ENCODE results near the gene PSRC1. TPM values are rescaled to one million over a fixed set of nuclear protein-coding genes. Genes with fewer than 3 reads are reported as not detected.
A peak's percentile ranks its signal among the peaks of the same experiment; 100 is the strongest.

PSRC1 gene
- polyA plus RNA-seq (2012; rRNA removed): 19.4 and 20.3 TPM in 2 replicates
- polyA plus RNA-seq (2012; cell fraction: cytosol; rRNA removed): 8.7 and 10.6 TPM in 2 replicates
- 69.0 and 95.3 TPM in 2 replicates for polyA plus RNA-seq (2012; cell fraction: nucleus; rRNA removed)

GRCh38 chr1:109282952-109283747 lies at the start of gene PSRC1:
Gene PSRC1, minus strand, starts transcription at chr1:109283145.
- Histone ChIP-seq H3F3A (replicated peaks; ENCODE audit: insufficient read depth) (peaks cover 10% of the 10 kb centered on the region), H2AFZ (ENCODE audit: low read depth) (peak within 1 kb of the TSS; percentile 86), H3K79me2 (ENCODE audit: insufficient read depth) (peaks cover 26% of the 10 kb centered on the region; the same call in 1 of the 2 replicates), H3K27ac (ENCODE audit: low read depth in 2 of 2, low read length in 1 of 2) (peak within 1 kb of the TSS; percentile 73 to 96), H3K9me2 (no peaks in the 10 kb centered on the region), H3K4me3 (ENCODE audit: low read depth in 2 of 2, low read length in 1 of 2) (peak within 1 kb of the TSS; percentile 69 to 84), H3K9ac (peak within 1 kb of the TSS; percentile 68), H3K27me3 (ENCODE audit: insufficient read depth) (no peaks in the 10 kb centered on the region), H4K20me1 (ENCODE audit: insufficient read depth) (no peaks in the 10 kb centered on the region), H3K9me3 (no peaks in the 10 kb centered on the region), H3K36me3 (replicated peaks in 1 of 2; ENCODE audit: control insufficient read depth in 1 of 2, insufficient read depth in 2 of 2, low read length in 1 of 2) (no peaks in the 10 kb centered on the region), H3K4me2 (peak within 1 kb of the TSS; percentile 82), H3K4me1 (ENCODE audit: control insufficient read depth in 1 of 2, insufficient read depth in 2 of 2, low read depth in 1 of 2, low read length in 1 of 2) (peaks cover 0 to 18% of the 10 kb centered on the region in 2 experiments; a peak in 1 of 4 replicates)
- WGBS (ENCODE audit: low lambda C conversion rate): 14% methylated on average over 15 of the region's 56 CpGs
- CTCF ChIA-PET: interaction anchor here (1.1 to 8.7 kb wide), 7 partner anchors 19 to 249 kb away, joined by 3 to 252 read pairs (median 6); partner anchors contain the start of genes CELSR2 and SORT1
- DNase-seq: peak; percentile 99
- POLR2A ChIA-PET: interaction anchor here (0.6 to 1.5 kb wide), 9 partner anchors 30 to 265 kb away, joined by 3 to 9 read pairs (median 5); partner anchors contain the start of genes CELSR2, GNAI3 and SORT1
- peak; percentile 73 for TF ChIP-seq CHD2 (IDR thresholded peaks at IDR 0.05; ENCODE audit: low read length, partially characterized antibody)
- no peak for TF ChIP-seq EZH2phosphoT487 (IDR thresholded peaks at IDR 0.05; ENCODE audit: borderline replicate concordance, low read depth)
- TF ChIP-seq GABPA (IDR thresholded peaks at IDR 0.05; ENCODE audit: low read depth): peak; percentile 70
- no peak for TF ChIP-seq RXRA (IDR thresholded peaks at IDR 0.05; ENCODE audit: borderline replicate concordance, low read depth)
- no peak for TF ChIP-seq PBX3 (IDR thresholded peaks at IDR 0.05)
- peak; percentile 90 for TF ChIP-seq POLR2AphosphoS5 (IDR thresholded peaks at IDR 0.05; ENCODE audit: low read depth, low read length)
- TF ChIP-seq FOXM1 (IDR thresholded peaks at IDR 0.05; ENCODE audit: low read depth): no peak
- peak; percentile 72; the same call in 1 of the 2 replicates for TF ChIP-seq ELF1 (IDR thresholded peaks at IDR 0.05)
- peak; percentile 4; the same call in 1 of the 2 replicates for TF ChIP-seq SIN3A (IDR thresholded peaks at IDR 0.05; ENCODE audit: borderline replicate concordance, low read depth, low read length)
- no peak for TF ChIP-seq IRF3 (IDR thresholded peaks at IDR 0.05; ENCODE audit: low read depth, low read length)
- TF ChIP-seq MXI1 (IDR thresholded peaks at IDR 0.05; ENCODE audit: low read depth, low read length): 0 out of 2 replicates have a peak, but pooled peaks have one; percentile 57
- TF ChIP-seq RCOR1 (IDR thresholded peaks at IDR 0.05; ENCODE audit: low read length): no peak
- no peak for TF ChIP-seq USF1 (IDR thresholded peaks at IDR 0.05; ENCODE audit: borderline replicate concordance, low read depth)
- peak; percentile 90 for TF ChIP-seq MAX (IDR thresholded peaks at IDR 0.05; ENCODE audit: low read depth)
- TF ChIP-seq NRF1 (IDR thresholded peaks at IDR 0.05; ENCODE audit: low read depth, low read length): peak; percentile 67
- TF ChIP-seq YY1 (IDR thresholded peaks at IDR 0.05; ENCODE audit: low read depth): 0 out of 2 replicates have a peak, but pooled peaks have one; percentile 40
- TF ChIP-seq GATA2 (CRISPR knock-in tag; IDR thresholded peaks at IDR 0.05): no peak
- no peak for TF ChIP-seq JUND (IDR thresholded peaks at IDR 0.05)
- TF ChIP-seq ZBTB33 (IDR thresholded peaks at IDR 0.05; ENCODE audit: borderline replicate concordance, low read depth): no peak
- no peak for TF ChIP-seq FOXJ3 (CRISPR knock-in tag; IDR thresholded peaks at IDR 0.05)
- TF ChIP-seq RFX5 (IDR thresholded peaks at IDR 0.05; ENCODE audit: low read length): 0 out of 2 replicates have a peak, but pooled peaks have one; percentile 13
- no peak for TF ChIP-seq MEF2A (IDR thresholded peaks at IDR 0.05; ENCODE audit: borderline replicate concordance, low read depth)
- no peak for TF ChIP-seq USF2 (IDR thresholded peaks at IDR 0.05; ENCODE audit: borderline replicate concordance, low read depth, low read length)
- no peak for TF ChIP-seq FOSL2 (IDR thresholded peaks at IDR 0.05; ENCODE audit: borderline replicate concordance, low read depth)
- TF ChIP-seq RAD21 (IDR thresholded peaks at IDR 0.05; ENCODE audit: low read length): no peak
- TF ChIP-seq SMC3 (IDR thresholded peaks at IDR 0.05; ENCODE audit: low read depth, low read length): no peak; the same call in 1 of the 2 replicates
- no peak for TF ChIP-seq TEAD4 (IDR thresholded peaks at IDR 0.05; ENCODE audit: borderline replicate concordance, insufficient read depth)

Measured in SK-N-SH (cell line).